Body of pancreas (tissue), 4 donors: ENCODE data around the gene ZNF565. TPM values are rescaled to one million over a fixed set of nuclear protein-coding genes. Genes with fewer than 3 reads are reported as not detected.
A peak's percentile ranks its signal among the peaks of the same experiment; 100 is the strongest.

Experiments
- ATAC-seq: fragments of 150-250 bp; one replicate; pipeline ENCODE4 v1.9.1; 2016
- DNase-seq, 4 donors: peaks; one replicate each; pipeline ENCODE4 v3.0.0-alpha.2; 2019
- H3K27ac ChIP-seq, 4 donors: fragments of 200-600 bp; sonication (generic); 1 replicate in 3 of 4; 2 replicates in 1 of 4; pipeline versions ENCODE4 v1.5.1 to v1.6.1; 2016 to 2019; ENCODE audit warnings: mild to moderate bottlenecking in 1 of 4, mixed read lengths in 1 of 4, moderate library complexity in 1 of 4
- H3K27me3 ChIP-seq, 2 donors: fragments of 200-600 bp; sonication (generic); one replicate each; pipeline ENCODE4 v1.6.0; 2016; ENCODE audit warnings: mild to moderate bottlenecking in 1 of 2
- H3K36me3 ChIP-seq, 2 donors: fragments of 200-600 bp; sonication (generic); replicated peaks in 1 of 2; 2 replicates each; pipeline ENCODE4 v1.5.1; 2016; ENCODE audit warnings: low read depth in 2 of 2; ENCODE audit not compliant: insufficient read depth in 1 of 2
- H3K4me1 ChIP-seq: fragments of 200-600 bp; sonication (generic); one replicate; pipeline ENCODE4 v1.6.0; 2016
- H3K4me3 ChIP-seq, 2 donors: fragments of 200-600 bp; sonication (generic); 1 replicate in 1 of 2; 2 replicates in 1 of 2; pipeline ENCODE4 v1.5.1; 2016 to 2019
- H3K9me3 ChIP-seq, 3 donors: fragments of 200-600 bp; sonication (generic); 1 replicate in 2 of 3; 2 replicates in 1 of 3; pipeline ENCODE4 v1.5.1; 2016
- POLR2A ChIP-seq, 3 donors: fragments of 450-650 bp; IDR thresholded peaks; one replicate each; pipeline ENCODE4 v1.6.1; 2016; ENCODE audit warnings: antibody characterized with exemption in 3 of 3, mild to moderate bottlenecking in 2 of 3
- WGBS, 2 donors: methylation state at CpG; one replicate each; pipeline ENCODE4 v1.1.5; 2017; 5-methylcytosine and 5-hydroxymethylcytosine counted together
- intact Hi-C: fragments of 100-400 bp; cut with DNase I; formaldehyde crosslinking; loops from one replicate; pipeline ENCODE4 v1.15.1; 2023
- total RNA-seq, 2 donors: library from RNA; depleted of rRNA; stranded (reverse); fragments of >200 nt; gene quantifications; one replicate each; pipeline ENCODE4 v1.1.0, GENCODE V29; 2016
- TF ChIP-seq, protein P1 (sequence below), 7 experiments: fragments of 450-650 bp in 4 of 7; fragments of 200-600 bp in 3 of 7; sonication (generic) in 3 of 7; IDR thresholded peaks; one replicate each; pipeline ENCODE4 v1.5.1; 2016 to 2019; ENCODE audit warnings: antibody characterized with exemption in 7 of 7

The ZNF565 gene
- total RNA-seq, 2 donors from 2014 or later = 4.9 to 5.3 TPM

DNA sequence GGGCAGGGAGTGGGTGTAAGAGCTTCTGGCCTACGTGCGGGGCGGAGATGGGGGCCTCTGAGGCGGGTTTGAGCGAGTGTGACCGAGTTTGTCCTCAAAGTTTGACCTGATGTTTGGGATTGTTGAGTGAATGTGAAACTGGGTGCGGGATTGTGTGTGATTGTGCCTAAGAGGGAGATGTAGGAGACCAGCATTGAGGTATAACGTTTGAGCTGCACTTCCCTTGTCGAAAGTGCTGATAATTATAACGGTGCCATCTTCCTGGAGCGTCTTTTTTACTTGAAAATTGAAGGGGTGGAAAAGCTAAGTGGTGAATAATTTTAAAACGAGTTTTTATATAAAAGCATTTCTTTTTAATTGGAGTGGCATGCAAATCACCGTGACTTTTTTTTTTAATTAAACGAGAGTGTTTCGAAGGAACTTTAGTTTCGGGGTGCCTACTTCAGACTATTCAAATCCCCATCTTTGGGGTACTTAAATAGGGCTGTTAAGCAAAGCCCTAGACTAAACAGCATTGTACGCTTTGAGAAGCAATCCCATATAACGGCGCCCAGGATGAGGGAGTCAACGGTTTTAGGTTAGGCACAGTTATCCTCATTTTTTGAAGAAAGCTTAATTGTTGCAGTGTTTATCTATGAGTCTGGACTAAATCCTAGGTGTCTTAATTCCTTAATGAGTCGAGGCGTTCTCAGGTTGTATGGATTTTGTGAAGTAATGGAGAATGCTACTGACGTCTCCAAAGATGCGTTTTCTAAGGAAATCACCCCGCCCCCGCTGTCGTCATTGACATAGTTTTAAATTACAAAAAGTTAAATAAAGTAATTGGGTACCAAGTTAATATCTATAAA is 1.0 kb upstream of the ZNF565 start:
- 1% methylated on average over 27 of the region's 27 CpGs for WGBS, 2 donors
- Histone ChIP-seq H3K27ac (peak overlapping the region; percentile 86 to 91 (median 89)), H3K4me1 (peaks cover 20% of the 10 kb centered on the region), H3K27me3 (no peaks in the 10 kb centered on the region), H3K9me3 (no peaks in the 10 kb centered on the region), H3K36me3 (no peaks in the 10 kb centered on the region), H3K4me3 (peak overlapping the region; percentile 61)
- intact Hi-C loops = no loop called here
- ATAC-seq (no peak), DNase-seq (no peak)
- TF ChIP-seq POLR2A (IDR thresholded peaks at IDR 0.05) = no peak
- TF ChIP-seq, protein P1, sequence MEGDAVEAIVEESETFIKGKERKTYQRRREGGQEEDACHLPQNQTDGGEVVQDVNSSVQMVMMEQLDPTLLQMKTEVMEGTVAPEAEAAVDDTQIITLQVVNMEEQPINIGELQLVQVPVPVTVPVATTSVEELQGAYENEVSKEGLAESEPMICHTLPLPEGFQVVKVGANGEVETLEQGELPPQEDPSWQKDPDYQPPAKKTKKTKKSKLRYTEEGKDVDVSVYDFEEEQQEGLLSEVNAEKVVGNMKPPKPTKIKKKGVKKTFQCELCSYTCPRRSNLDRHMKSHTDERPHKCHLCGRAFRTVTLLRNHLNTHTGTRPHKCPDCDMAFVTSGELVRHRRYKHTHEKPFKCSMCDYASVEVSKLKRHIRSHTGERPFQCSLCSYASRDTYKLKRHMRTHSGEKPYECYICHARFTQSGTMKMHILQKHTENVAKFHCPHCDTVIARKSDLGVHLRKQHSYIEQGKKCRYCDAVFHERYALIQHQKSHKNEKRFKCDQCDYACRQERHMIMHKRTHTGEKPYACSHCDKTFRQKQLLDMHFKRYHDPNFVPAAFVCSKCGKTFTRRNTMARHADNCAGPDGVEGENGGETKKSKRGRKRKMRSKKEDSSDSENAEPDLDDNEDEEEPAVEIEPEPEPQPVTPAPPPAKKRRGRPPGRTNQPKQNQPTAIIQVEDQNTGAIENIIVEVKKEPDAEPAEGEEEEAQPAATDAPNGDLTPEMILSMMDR (IDR thresholded peaks at IDR 0.05) = no peak

DNA sequence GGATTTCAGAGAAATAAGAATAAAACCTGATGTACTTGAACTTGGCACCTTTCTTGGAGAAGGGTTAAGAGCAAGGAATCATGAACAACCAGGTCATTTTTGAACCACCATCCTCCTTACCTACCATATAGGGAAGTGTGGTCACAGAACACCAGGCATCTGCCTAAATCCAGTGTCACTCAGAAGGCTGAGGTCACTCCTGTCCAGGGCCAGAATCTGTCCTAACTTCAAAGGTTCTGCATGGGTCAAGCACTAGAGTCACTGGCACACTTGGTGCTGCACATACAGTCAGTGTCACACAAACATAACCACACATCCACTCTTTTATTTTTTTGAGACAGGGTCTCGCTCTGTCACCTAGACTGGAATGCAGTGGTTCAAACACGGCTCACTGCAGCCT is 1.6 kb downstream of the ZNF565 start:
- 73 to 86% methylated on average over 2 of the region's 2 CpGs for whole genome bisulfite sequencing, 2 donors
- H3K27ac ChIP-seq = no peak overlapping the region
- no peaks in the 10 kb centered on the region for H3K27me3 ChIP-seq
- H3K4me3 ChIP-seq = no peak overlapping the region
- no peak for TF ChIP-seq POLR2A (IDR thresholded peaks at IDR 0.05)
- TF ChIP-seq, protein P1 (IDR thresholded peaks at IDR 0.05) = no peak
- no peaks in the 10 kb centered on the region for H3K9me3 ChIP-seq
- no peak for DNase-seq
- intact Hi-C loops = no loop called here
- peaks cover 20% of the 10 kb centered on the region for H3K4me1 ChIP-seq
- H3K36me3 ChIP-seq = no peaks in the 10 kb centered on the region
- ATAC-seq = no peak

DNA sequence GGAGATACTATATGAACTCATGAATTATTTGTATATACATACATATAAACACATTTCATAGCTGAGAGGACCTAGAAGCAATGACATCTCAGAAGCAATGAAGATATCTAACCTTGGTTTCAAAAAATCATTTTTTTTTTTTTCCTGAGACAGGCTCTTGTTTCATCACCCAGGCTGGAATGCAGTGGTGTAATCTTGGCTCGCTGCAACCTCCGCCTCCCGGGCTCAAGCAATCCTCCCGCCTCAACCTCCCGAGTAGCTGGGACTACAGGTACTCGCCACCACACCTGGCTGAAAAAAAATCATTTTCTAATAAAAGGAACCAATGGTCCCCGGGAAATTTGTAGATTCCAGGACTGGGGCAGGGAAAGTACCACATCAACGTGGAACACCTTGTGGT is 4.0 kb downstream of the ZNF565 start:
- Histone ChIP-seq H3K27ac (no peak overlapping the region), H3K9me3 (no peaks in the 10 kb centered on the region), H3K36me3 (no peaks in the 10 kb centered on the region), H3K4me1 (peaks cover 8% of the 10 kb centered on the region), H3K27me3 (no peaks in the 10 kb centered on the region), H3K4me3 (no peak overlapping the region)
- intact Hi-C loops = no loop called here
- no peak for DNase-seq
- no peak for ATAC-seq
- 87 to 93% methylated on average over 8 of the region's 8 CpGs for WGBS, 2 donors
- TF ChIP-seq, protein P1 (IDR thresholded peaks at IDR 0.05) = no peak
- no peak for TF ChIP-seq POLR2A (IDR thresholded peaks at IDR 0.05)

DNA sequence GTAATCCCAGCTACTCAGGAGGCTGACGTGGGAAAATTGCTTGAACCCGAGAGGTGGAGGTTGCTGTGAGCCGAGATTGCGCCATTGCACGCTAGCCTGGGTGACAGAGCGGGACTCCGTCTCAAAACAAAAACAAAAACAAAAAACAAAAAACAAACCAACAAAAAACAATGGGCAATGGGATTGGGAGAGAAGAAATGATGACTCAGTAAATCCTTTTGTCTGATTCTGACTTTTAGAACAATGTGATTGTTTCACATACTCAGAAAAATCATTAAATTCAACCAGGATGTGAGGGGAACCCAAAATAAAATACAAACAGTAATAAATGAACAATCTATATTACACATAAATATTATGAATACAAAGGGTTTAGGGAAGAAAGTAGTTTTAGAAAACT is 5.1 kb downstream of the ZNF565 start:
- H3K9me3 ChIP-seq = no peaks in the 10 kb centered on the region
- H3K4me3 ChIP-seq = no peak overlapping the region
- intact Hi-C loops = no loop called here
- TF ChIP-seq, protein P1 (IDR thresholded peaks at IDR 0.05) = no peak
- TF ChIP-seq POLR2A (IDR thresholded peaks at IDR 0.05) = no peak
- 95% methylated on average over 7 of the region's 7 CpGs for WGBS, 2 donors
- no peaks in the 10 kb centered on the region for H3K27me3 ChIP-seq
- H3K4me1 ChIP-seq = peaks cover 8% of the 10 kb centered on the region
- H3K36me3 ChIP-seq = no peaks in the 10 kb centered on the region
- DNase-seq = no peak
- no peak overlapping the region for H3K27ac ChIP-seq
- no peak for ATAC-seq
